K562 (cell line): ENCODE results near the gene ABCC1. TPM values are rescaled to one million over a fixed set of nuclear protein-coding genes. Genes with fewer than 3 reads are reported as not detected.

ENCODE experiments used
- ARNT ChIP-seq, 2 experiments: fragments of 450-650 bp; IDR thresholded peaks; 2 replicates each; pipeline ENCODE4 v1.6.1; 2016; ENCODE audit warnings: mild to moderate bottlenecking in 1 of 2
- CBFB ChIP-seq: sonication (generic); formaldehyde crosslinking; IDR thresholded peaks from 2 replicates; pipeline ENCODE4 v1.4.0; 2020; ENCODE audit warnings: mild to moderate bottlenecking, missing genetic modification reagents
- EP300 ChIP-seq: IDR thresholded peaks from 2 replicates; pipeline ENCODE4 v1.6.1; 2012; ENCODE audit warnings: low read length, improper control_type of control experiment
- ERF ChIP-seq: fragments of 450-650 bp; formaldehyde crosslinking; IDR thresholded peaks from 2 replicates; pipeline ENCODE4 v1.4.0; 2020; ENCODE audit warnings: mild to moderate bottlenecking, mixed read lengths
- HDAC3 ChIP-seq: fragments of 450-650 bp; IDR thresholded peaks from 2 replicates; pipeline ENCODE4 v1.6.1; 2018; ENCODE audit warnings: borderline replicate concordance, mild to moderate bottlenecking, moderate library complexity; ENCODE audit not compliant: partially characterized antibody
- HOMEZ ChIP-seq: fragments of 250-450 bp; sonication (Bioruptor Pico); IDR thresholded peaks from 2 replicates; pipeline ENCODE4 v1.4.0; 2020; ENCODE audit warnings: mild to moderate bottlenecking, moderate library complexity
- KDM1A ChIP-seq, 2 experiments: fragments of 450-650 bp; IDR thresholded peaks; 2 replicates each; pipeline ENCODE4 v1.6.1; 2016; ENCODE audit warnings: mild to moderate bottlenecking in 2 of 2
- MEIS2 ChIP-seq: fragments of 450-650 bp; IDR thresholded peaks from 2 replicates; pipeline ENCODE4 v1.6.1; 2014; ENCODE audit warnings: mild to moderate bottlenecking; ENCODE audit not compliant: partially characterized antibody
- NFXL1 ChIP-seq: fragments of 450-650 bp; formaldehyde crosslinking; IDR thresholded peaks from 2 replicates; pipeline ENCODE4 v1.4.0; 2021; ENCODE audit warnings: mild to moderate bottlenecking
- SMARCB1 ChIP-seq: IDR thresholded peaks from 2 replicates; pipeline ENCODE4 v1.6.1; 2011; ENCODE audit warnings: improper control_type of control experiment, low read depth; ENCODE audit not compliant: insufficient read length
- SMC3 ChIP-seq: conservative IDR thresholded peaks from 2 replicates; pipeline ENCODE4 v1.6.1; 2011; ENCODE audit warnings: low read depth, low read length, improper control_type of control experiment; ENCODE audit not compliant: insufficient read depth
- SREBF2 ChIP-seq: sonication (generic); formaldehyde crosslinking; IDR thresholded peaks from 2 replicates; pipeline ENCODE4 v1.4.0; 2020; ENCODE audit warnings: mild to moderate bottlenecking, missing genetic modification reagents
- TAF9B ChIP-seq: fragments of 450-650 bp; IDR thresholded peaks from 2 replicates; pipeline ENCODE4 v1.6.1; 2018; ENCODE audit warnings: mild to moderate bottlenecking; ENCODE audit not compliant: partially characterized antibody
- TBP ChIP-seq: optimal IDR thresholded peaks from 2 replicates; pipeline ENCODE3; 2011; ENCODE audit warnings: low read depth, low read length, improper control_type of control experiment
- ZNF408 ChIP-seq: fragments of 250-450 bp; sonication (Bioruptor Pico); IDR thresholded peaks from 2 replicates; pipeline ENCODE4 v1.4.0; 2020; ENCODE audit warnings: low read depth, mild to moderate bottlenecking, moderate library complexity
- polyA plus RNA-seq, 8 experiments: library from polyadenylated mRNA; depleted of rRNA in 4 of 8; stranded (reverse) in 5 of 8; unstranded in 3 of 8; fragments of >200 nt; fragmentation: Nextera tagmentation in 2 of 8; fragmentation: Illumina TruSeq in 1 of 8; extraction: Ambion mirVana in 2 of 8; extraction: Trizol in 1 of 8; gene quantifications; 2 replicates each; pipeline versions ENCODE4 v1.2.1 to v1.2.3, GENCODE V29; 2011 to 2014; ENCODE audit warnings: inconsistent platforms in 1 of 8, missing spikeins in 1 of 8
- total RNA-seq, 7 experiments: library from RNA; depleted of rRNA in 6 of 7; stranded (reverse); fragments of >200 nt in 6 of 7; fragmentation: Illumina TruSeq in 2 of 7; extraction: Trizol in 2 of 7; gene quantifications; 2 replicates each; pipeline versions ENCODE4 v1.2.1 to v1.2.3, GENCODE V29; 2011 to 2021; ENCODE audit warnings: low replicate concordance in 1 of 7
- TF ChIP-seq, protein P1 (sequence below): fragments of 250-450 bp; sonication (Bioruptor Pico); IDR thresholded peaks from 2 replicates; pipeline ENCODE4 v1.8.0; 2021; ENCODE audit warnings: moderate library complexity, mild to moderate bottlenecking, inconsistent platforms
- TF ChIP-seq, protein P2 (sequence below), 2 experiments: fragments of 200-800 bp in 1 of 2; sonication (Bioruptor generic) in 1 of 2; sonication (generic) in 1 of 2; formaldehyde crosslinking in 1 of 2; IDR thresholded peaks in 1 of 2; conservative IDR thresholded peaks in 1 of 2; 2 replicates each; pipeline versions ENCODE4 v1.5.0 to v1.6.1; 2016 to 2020; ENCODE audit warnings: missing compliant biosample characterization in 1 of 2, missing genetic modification characterization in 1 of 2, missing genetic modification reagents in 1 of 2

The ABCC1 gene
- total and polyA plus RNA-seq, 9 of the 15 experiments (the other 6 are each of a cell fraction or from before 2014, with no cell fraction given) = 3.9 to 41.6 (median 10.0) TPM

GRCh38 chr16:16084874-16085273, 135.5 kb downstream of the ABCC1 start (continued):
- TF ChIP-seq MEIS2 (no peak), KDM1A (IDR thresholded peaks at IDR 0.05) (0 out of 4 replicates have a peak, but pooled peaks of 1 of the 2 experiments have one; percentile 27), SMC3 (no peak), ARNT (IDR thresholded peaks at IDR 0.05) (no peak), TBP (no peak), ERF (CRISPR knock-in tag) (no peak), SREBF2 (CRISPR knock-in tag) (no peak), HDAC3 (no peak), SMARCB1 (no peak), HOMEZ (CRISPR knock-in tag) (no peak), NFXL1 (no peak), CBFB (CRISPR knock-in tag) (no peak), ZNF408 (CRISPR knock-in tag) (no peak), TAF9B (no peak), EP300 (no peak)
- TF ChIP-seq, protein P1, sequence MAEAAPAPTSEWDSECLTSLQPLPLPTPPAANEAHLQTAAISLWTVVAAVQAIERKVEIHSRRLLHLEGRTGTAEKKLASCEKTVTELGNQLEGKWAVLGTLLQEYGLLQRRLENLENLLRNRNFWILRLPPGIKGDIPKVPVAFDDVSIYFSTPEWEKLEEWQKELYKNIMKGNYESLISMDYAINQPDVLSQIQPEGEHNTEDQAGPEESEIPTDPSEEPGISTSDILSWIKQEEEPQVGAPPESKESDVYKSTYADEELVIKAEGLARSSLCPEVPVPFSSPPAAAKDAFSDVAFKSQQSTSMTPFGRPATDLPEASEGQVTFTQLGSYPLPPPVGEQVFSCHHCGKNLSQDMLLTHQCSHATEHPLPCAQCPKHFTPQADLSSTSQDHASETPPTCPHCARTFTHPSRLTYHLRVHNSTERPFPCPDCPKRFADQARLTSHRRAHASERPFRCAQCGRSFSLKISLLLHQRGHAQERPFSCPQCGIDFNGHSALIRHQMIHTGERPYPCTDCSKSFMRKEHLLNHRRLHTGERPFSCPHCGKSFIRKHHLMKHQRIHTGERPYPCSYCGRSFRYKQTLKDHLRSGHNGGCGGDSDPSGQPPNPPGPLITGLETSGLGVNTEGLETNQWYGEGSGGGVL (CRISPR knock-in tag) = no peak
- TF ChIP-seq, protein P2, sequence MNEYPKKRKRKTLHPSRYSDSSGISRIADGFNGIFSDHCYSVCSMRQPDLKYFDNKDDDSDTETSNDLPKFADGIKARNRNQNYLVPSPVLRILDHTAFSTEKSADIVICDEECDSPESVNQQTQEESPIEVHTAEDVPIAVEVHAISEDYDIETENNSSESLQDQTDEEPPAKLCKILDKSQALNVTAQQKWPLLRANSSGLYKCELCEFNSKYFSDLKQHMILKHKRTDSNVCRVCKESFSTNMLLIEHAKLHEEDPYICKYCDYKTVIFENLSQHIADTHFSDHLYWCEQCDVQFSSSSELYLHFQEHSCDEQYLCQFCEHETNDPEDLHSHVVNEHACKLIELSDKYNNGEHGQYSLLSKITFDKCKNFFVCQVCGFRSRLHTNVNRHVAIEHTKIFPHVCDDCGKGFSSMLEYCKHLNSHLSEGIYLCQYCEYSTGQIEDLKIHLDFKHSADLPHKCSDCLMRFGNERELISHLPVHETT (CRISPR knock-in tag; conservative IDR thresholded peaks at IDR 0.05 in 1 of 2, IDR thresholded peaks at IDR 0.05 in 1 of 2) = no peak
- TF ChIP-seq, all 486 proteins: peak for 4
